ENCODE data around the gene SMIM30.

DNA sequence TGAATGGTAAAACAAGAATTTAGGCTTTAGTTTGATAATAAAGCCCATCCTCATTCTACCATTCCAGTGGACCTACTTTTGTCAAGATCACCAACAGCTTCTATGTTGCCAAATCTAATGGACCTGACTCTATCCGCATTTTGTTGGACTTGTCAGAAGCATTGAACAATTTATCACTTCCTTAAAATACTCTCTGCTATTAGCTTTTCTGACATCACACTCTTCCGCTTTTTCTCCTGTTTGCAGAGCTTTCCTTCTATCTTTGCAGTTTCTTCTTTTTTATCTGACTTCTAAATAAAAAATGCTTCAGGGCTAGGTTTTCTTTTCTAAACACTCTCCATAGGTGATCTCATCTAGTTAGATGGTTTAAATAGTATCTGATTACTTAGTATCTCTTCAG lies 42.7 kb upstream of the SMIM30 start:
- TF ChIP-seq YY1 (IDR thresholded peaks at IDR 0.05; ENCODE audit: low read depth, low read length) (no peak), SIX5 (IDR thresholded peaks at IDR 0.05; ENCODE audit: low read depth, low read length, severe bottlenecking) (no peak), SMC3 (IDR thresholded peaks at IDR 0.05; ENCODE audit: borderline replicate concordance, low read length) (no peak), BCL11A (IDR thresholded peaks at IDR 0.05; ENCODE audit: low read depth, low read length) (no peak), REST (IDR thresholded peaks at IDR 0.05; ENCODE audit: low read depth, low read length) (no peak), ZNF207 (IDR thresholded peaks at IDR 0.05; ENCODE audit: borderline replicate concordance) (no peak), SUPT20H (IDR thresholded peaks at IDR 0.05; ENCODE audit: borderline replicate concordance, control insufficient read depth, low read depth, low read length) (no peak)
- TF ChIP-seq, protein P1, sequence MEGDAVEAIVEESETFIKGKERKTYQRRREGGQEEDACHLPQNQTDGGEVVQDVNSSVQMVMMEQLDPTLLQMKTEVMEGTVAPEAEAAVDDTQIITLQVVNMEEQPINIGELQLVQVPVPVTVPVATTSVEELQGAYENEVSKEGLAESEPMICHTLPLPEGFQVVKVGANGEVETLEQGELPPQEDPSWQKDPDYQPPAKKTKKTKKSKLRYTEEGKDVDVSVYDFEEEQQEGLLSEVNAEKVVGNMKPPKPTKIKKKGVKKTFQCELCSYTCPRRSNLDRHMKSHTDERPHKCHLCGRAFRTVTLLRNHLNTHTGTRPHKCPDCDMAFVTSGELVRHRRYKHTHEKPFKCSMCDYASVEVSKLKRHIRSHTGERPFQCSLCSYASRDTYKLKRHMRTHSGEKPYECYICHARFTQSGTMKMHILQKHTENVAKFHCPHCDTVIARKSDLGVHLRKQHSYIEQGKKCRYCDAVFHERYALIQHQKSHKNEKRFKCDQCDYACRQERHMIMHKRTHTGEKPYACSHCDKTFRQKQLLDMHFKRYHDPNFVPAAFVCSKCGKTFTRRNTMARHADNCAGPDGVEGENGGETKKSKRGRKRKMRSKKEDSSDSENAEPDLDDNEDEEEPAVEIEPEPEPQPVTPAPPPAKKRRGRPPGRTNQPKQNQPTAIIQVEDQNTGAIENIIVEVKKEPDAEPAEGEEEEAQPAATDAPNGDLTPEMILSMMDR (IDR thresholded peaks at IDR 0.05 in 2 of 3, conservative IDR thresholded peaks at IDR 0.05 in 1 of 3; ENCODE audit: control insufficient read depth in 2 of 3, extremely low read depth in 1 of 3, insufficient read depth in 1 of 3, low read depth in 3 of 3, low read length in 3 of 3) = no peak
- TF ChIP-seq, protein P2, sequence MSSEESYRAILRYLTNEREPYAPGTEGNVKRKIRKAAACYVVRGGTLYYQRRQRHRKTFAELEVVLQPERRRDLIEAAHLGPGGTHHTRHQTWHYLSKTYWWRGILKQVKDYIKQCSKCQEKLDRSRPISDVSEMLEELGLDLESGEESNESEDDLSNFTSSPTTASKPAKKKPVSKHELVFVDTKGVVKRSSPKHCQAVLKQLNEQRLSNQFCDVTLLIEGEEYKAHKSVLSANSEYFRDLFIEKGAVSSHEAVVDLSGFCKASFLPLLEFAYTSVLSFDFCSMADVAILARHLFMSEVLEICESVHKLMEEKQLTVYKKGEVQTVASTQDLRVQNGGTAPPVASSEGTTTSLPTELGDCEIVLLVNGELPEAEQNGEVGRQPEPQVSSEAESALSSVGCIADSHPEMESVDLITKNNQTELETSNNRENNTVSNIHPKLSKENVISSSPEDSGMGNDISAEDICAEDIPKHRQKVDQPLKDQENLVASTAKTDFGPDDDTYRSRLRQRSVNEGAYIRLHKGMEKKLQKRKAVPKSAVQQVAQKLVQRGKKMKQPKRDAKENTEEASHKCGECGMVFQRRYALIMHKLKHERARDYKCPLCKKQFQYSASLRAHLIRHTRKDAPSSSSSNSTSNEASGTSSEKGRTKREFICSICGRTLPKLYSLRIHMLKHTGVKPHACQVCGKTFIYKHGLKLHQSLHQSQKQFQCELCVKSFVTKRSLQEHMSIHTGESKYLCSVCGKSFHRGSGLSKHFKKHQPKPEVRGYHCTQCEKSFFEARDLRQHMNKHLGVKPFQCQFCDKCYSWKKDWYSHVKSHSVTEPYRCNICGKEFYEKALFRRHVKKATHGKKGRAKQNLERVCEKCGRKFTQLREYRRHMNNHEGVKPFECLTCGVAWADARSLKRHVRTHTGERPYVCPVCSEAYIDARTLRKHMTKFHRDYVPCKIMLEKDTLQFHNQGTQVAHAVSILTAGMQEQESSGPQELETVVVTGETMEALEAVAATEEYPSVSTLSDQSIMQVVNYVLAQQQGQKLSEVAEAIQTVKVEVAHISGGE (CRISPR knock-in tag; IDR thresholded peaks at IDR 0.05) = no peak
